Omental fat pad (tissue), 4 donors: ENCODE measurements around the gene CTLA4. TPM values are rescaled to one million over a fixed set of nuclear protein-coding genes. Genes with fewer than 3 reads are reported as not detected.

Experiments used
- ATAC-seq: fragments of 150-250 bp; one replicate; pipeline ENCODE4 v1.9.1; 2016; ENCODE audit warnings: mild to moderate bottlenecking, moderate library complexity; ENCODE audit not compliant: low FRiP score
- DNase-seq: peaks from one replicate; pipeline ENCODE4 v3.0.0-alpha.2; 2019; ENCODE audit warnings: low spot score
- CTCF ChIP-seq, 3 donors: fragments of 450-650 bp; IDR thresholded peaks; one replicate each; pipeline ENCODE4 v1.5.1; 2016 to 2017; ENCODE audit warnings: antibody characterized with exemption in 3 of 3, mild to moderate bottlenecking in 3 of 3, moderate library complexity in 2 of 3
- total RNA-seq, 4 donors: library from RNA; depleted of rRNA; stranded (reverse); fragments of >200 nt; gene quantifications; one replicate each; pipeline ENCODE4 v1.1.0, GENCODE V29; 2016

The CTLA4 gene
- total RNA-seq, 4 donors from 2014 or later, result 2.0 to 4.7 (median 2.3) TPM; not detected in 1

- no peak for TF ChIP-seq CTCF (IDR thresholded peaks at IDR 0.05)
- no peak for ATAC-seq
- no peak for DNase-seq
Observed at GRCh38 chr2:203915256-203915655, 47.7 kb downstream of the CTLA4 start.

GRCh38 chr2:203916756-203917155 is 49.2 kb downstream of the CTLA4 start:
- no peak for TF ChIP-seq CTCF (IDR thresholded peaks at IDR 0.05)
- no peak for DNase-seq
- ATAC-seq, result no peak

- TF ChIP-seq CTCF (IDR thresholded peaks at IDR 0.05), result no peak
- DNase-seq (no peak), ATAC-seq (no peak)
Observed at GRCh38 chr2:203918264-203918663, 50.7 kb downstream of the CTLA4 start.

GRCh38 chr2:203918839-203919238 is 51.3 kb downstream of the CTLA4 start:
- no peak for TF ChIP-seq CTCF (IDR thresholded peaks at IDR 0.05)
- ATAC-seq (no peak), DNase-seq (no peak)

Other genes with a start within 250 kb of the CTLA4 start
- gene CD28, start 161.1 kb upstream of the CTLA4 start, total RNA-seq, result 10 to 100 TPM in 1 of 4 donors, 1 to 10 TPM in 3; 1.6 to 16.3 (median 6.0) TPM
- gene ICOS, start 69.0 kb downstream of the CTLA4 start, total RNA-seq, result 1 to 10 TPM in 2 of 4 donors, under 1 TPM in 1, not detected in 1; 0.75 to 3.2 (median 1.0) TPM